Measurements from ENCODE around the gene FER1L5.
A peak's percentile ranks its signal among the peaks of the same experiment; 100 is the strongest.

FER1L5 gene

DNA sequence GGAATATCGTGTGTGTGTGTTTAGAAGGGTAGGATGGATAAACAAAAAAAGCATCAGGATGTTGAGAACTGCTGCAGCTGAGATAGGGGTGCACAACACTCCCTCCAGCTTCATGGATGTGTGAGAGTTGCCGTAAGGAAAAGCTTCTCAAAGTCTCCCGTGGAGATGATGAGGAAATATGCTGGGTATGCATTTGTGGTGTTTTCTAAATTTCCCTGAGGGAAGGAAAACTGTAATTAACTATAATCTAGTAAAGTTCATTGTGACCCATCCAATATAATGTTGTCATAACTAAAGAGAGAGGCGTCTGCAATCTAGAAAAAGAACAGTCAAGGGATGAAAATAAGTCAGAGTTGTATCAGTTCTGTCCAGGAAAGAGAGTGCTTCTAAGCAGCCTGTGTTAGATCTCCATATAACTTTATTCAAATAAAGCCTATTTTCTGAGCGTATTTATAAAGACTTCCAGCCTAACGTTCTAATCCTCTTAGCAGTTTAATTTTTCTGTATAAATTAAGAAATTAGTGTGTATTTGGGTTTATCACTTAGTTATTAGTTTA, 104.6 kb downstream of the FER1L5 start:
- Histone ChIP-seq H2AK5ac (ENCODE audit: low read length) (no peak overlapping the region), H3K36me3 (ENCODE audit: control insufficient read depth in 1 of 2, insufficient read depth in 2 of 2, low read length in 2 of 2) (no peaks in the 10 kb centered on the region), H3K9me3 (ENCODE audit: insufficient read depth, low read depth, low read length) (peaks cover 1% of the 10 kb centered on the region), H4K8ac (ENCODE audit: low read depth, low read length) (no peak overlapping the region), H3K4me2 (ENCODE audit: low read length) (no peak overlapping the region), H2AFZ (ENCODE audit: insufficient read depth, low read length, poor library complexity) (no peak overlapping the region), H2BK120ac (ENCODE audit: insufficient read depth, low read length, poor library complexity) (no peak overlapping the region), H3K27me3 (ENCODE audit: insufficient read depth, low read length) (no peaks in the 10 kb centered on the region), H4K12ac (ENCODE audit: low read depth, low read length) (no peak overlapping the region), H3K18ac (ENCODE audit: low read length) (no peak overlapping the region), H3K23ac (ENCODE audit: low read length) (no peak overlapping the region), H4K91ac (ENCODE audit: low read depth, low read length) (no peak overlapping the region), H3K79me1 (ENCODE audit: low read length) (peaks cover 2% of the 10 kb centered on the region), H3K4me3 (ENCODE audit: low read depth, low read length) (no peak overlapping the region), H3K27ac (ENCODE audit: low read depth, low read length) (no peak overlapping the region), H3K9ac (ENCODE audit: low read length) (no peak overlapping the region), H3K4me1 (ENCODE audit: control insufficient read depth in 1 of 2, insufficient read depth in 2 of 2, low read length in 2 of 2) (no peaks in the 10 kb centered on the region), H2BK12ac (ENCODE audit: low read length) (no peak overlapping the region), H2BK5ac (ENCODE audit: low read depth, low read length, poor library complexity) (no peak overlapping the region), H3K14ac (ENCODE audit: low read length) (no peak overlapping the region), H3K4ac (ENCODE audit: low read depth, low read length) (no peak overlapping the region), H3K79me2 (ENCODE audit: control insufficient read depth, insufficient read depth, low read length, poor library complexity) (no peaks in the 10 kb centered on the region)
- 100% methylated on average over 1 of the region's 6 CpGs for WGBS (ENCODE audit: extremely low coverage, insufficient coverage, insufficient read length)
- peak in 1 of 2 donors; percentile 75 for DNase-seq

- Histone ChIP-seq H3K4ac (ENCODE audit: low read depth, low read length) (no peak overlapping the region), H2AK5ac (ENCODE audit: low read length) (no peak overlapping the region), H3K79me1 (ENCODE audit: low read length) (peaks cover 2% of the 10 kb centered on the region), H2BK120ac (ENCODE audit: insufficient read depth, low read length, poor library complexity) (no peak overlapping the region), H3K18ac (ENCODE audit: low read length) (no peak overlapping the region), H3K9me3 (ENCODE audit: insufficient read depth, low read depth, low read length) (no peaks in the 10 kb centered on the region), H3K9ac (ENCODE audit: low read length) (no peak overlapping the region), H3K36me3 (ENCODE audit: control insufficient read depth in 1 of 2, insufficient read depth in 2 of 2, low read length in 2 of 2) (no peaks in the 10 kb centered on the region), H2AFZ (ENCODE audit: insufficient read depth, low read length, poor library complexity) (no peak overlapping the region), H4K8ac (ENCODE audit: low read depth, low read length) (no peak overlapping the region), H3K4me3 (ENCODE audit: low read depth, low read length) (no peak overlapping the region), H3K4me2 (ENCODE audit: low read length) (no peak overlapping the region), H3K79me2 (ENCODE audit: control insufficient read depth, insufficient read depth, low read length, poor library complexity) (no peaks in the 10 kb centered on the region), H3K14ac (ENCODE audit: low read length) (no peak overlapping the region), H3K27me3 (ENCODE audit: insufficient read depth, low read length) (no peaks in the 10 kb centered on the region), H2BK12ac (ENCODE audit: low read length) (no peak overlapping the region), H4K12ac (ENCODE audit: low read depth, low read length) (no peak overlapping the region), H3K27ac (ENCODE audit: low read depth, low read length) (no peak overlapping the region), H3K23ac (ENCODE audit: low read length) (no peak overlapping the region), H2BK5ac (ENCODE audit: low read depth, low read length, poor library complexity) (no peak overlapping the region), H4K91ac (ENCODE audit: low read depth, low read length) (no peak overlapping the region), H3K4me1 (ENCODE audit: control insufficient read depth in 1 of 2, insufficient read depth in 2 of 2, low read length in 2 of 2) (no peaks in the 10 kb centered on the region)
- peak; percentile 71 to 86 for DNase-seq
- WGBS (ENCODE audit: extremely low coverage, insufficient coverage, insufficient read length): no CpG with 5 or more reads among the region's 9 CpGs
Measured at GRCh38 chr2:96751800-96752199, 109.2 kb downstream of the FER1L5 start.

DNA sequence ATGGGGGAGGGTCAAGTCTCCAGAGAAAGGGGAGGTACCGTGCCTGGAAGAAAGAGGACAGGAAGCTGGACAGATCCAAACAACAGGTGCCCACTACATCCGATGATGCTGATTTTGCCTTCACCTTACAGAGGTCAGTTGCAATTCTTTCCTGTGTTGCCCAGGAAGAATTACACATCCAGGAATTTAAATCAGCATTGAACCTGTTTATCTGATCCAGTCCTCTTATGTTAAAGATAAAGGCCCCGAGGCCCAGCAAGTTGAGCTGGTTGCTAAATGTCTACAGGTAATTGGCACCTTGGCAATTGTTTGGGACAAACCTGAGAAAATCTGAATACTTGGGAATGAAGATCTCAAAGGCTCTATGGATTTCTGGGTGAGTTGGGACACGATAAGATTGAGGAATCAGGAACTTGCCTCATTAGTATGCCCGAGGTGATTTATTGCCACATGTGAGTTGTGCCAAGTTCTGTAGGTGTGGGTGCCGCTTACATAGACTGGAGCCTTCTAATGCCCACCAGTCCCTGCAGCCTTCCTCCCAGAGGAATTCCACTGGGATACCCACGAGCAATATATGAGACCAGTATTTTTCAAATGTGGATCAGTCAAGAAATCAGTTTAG, 111.2 kb downstream of the FER1L5 start:
- Histone ChIP-seq H2BK5ac (ENCODE audit: low read depth, low read length, poor library complexity) (no peak overlapping the region), H3K36me3 (ENCODE audit: control insufficient read depth in 1 of 2, insufficient read depth in 2 of 2, low read length in 2 of 2) (no peaks in the 10 kb centered on the region), H2BK120ac (ENCODE audit: insufficient read depth, low read length, poor library complexity) (no peak overlapping the region), H3K27ac (ENCODE audit: low read depth, low read length) (no peak overlapping the region), H3K79me2 (ENCODE audit: control insufficient read depth, insufficient read depth, low read length, poor library complexity) (no peaks in the 10 kb centered on the region), H3K18ac (ENCODE audit: low read length) (no peak overlapping the region), H2AFZ (ENCODE audit: insufficient read depth, low read length, poor library complexity) (no peak overlapping the region), H3K4ac (ENCODE audit: low read depth, low read length) (no peak overlapping the region), H4K12ac (ENCODE audit: low read depth, low read length) (no peak overlapping the region), H3K9me3 (ENCODE audit: insufficient read depth, low read depth, low read length) (no peaks in the 10 kb centered on the region), H3K9ac (ENCODE audit: low read length) (no peak overlapping the region), H3K4me2 (ENCODE audit: low read length) (no peak overlapping the region), H2BK12ac (ENCODE audit: low read length) (no peak overlapping the region), H3K79me1 (ENCODE audit: low read length) (peaks cover 2% of the 10 kb centered on the region), H3K4me1 (ENCODE audit: control insufficient read depth in 1 of 2, insufficient read depth in 2 of 2, low read length in 2 of 2) (no peaks in the 10 kb centered on the region), H3K27me3 (ENCODE audit: insufficient read depth, low read length) (no peaks in the 10 kb centered on the region), H3K14ac (ENCODE audit: low read length) (no peak overlapping the region), H3K4me3 (ENCODE audit: low read depth, low read length) (no peak overlapping the region), H4K8ac (ENCODE audit: low read depth, low read length) (no peak overlapping the region), H2AK5ac (ENCODE audit: low read length) (no peak overlapping the region), H4K91ac (ENCODE audit: low read depth, low read length) (no peak overlapping the region), H3K23ac (ENCODE audit: low read length) (no peak overlapping the region)
- DNase-seq: peak; percentile 62 to 84
- WGBS (ENCODE audit: extremely low coverage, insufficient coverage, insufficient read length): no CpG with 5 or more reads among the region's 7 CpGs

DNA sequence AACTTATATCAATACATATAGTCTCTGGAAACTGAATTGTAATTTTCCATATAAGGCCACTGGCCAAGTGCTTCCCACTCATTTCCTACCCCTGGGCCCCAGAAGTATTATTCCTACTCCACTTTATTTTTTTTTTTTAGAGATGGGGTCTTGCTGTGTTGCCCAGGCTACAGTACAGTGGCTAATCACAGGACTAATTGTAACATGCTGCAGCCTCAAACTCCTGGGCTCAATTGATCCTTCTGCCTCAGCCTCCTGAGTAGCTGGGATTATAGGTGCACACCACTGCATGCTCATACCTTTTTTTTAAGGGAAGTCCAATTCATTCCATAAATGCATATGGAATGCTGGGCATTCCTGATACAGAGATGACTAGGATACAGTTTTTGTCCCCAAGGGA, 111.8 kb downstream of the FER1L5 start:
- Histone ChIP-seq H3K9ac (ENCODE audit: low read length) (no peak overlapping the region), H3K4me3 (ENCODE audit: low read depth, low read length) (no peak overlapping the region), H3K79me1 (ENCODE audit: low read length) (peaks cover 2% of the 10 kb centered on the region), H4K91ac (ENCODE audit: low read depth, low read length) (no peak overlapping the region), H2AFZ (ENCODE audit: insufficient read depth, low read length, poor library complexity) (no peak overlapping the region), H3K4ac (ENCODE audit: low read depth, low read length) (no peak overlapping the region), H3K18ac (ENCODE audit: low read length) (no peak overlapping the region), H3K23ac (ENCODE audit: low read length) (no peak overlapping the region), H3K27ac (ENCODE audit: low read depth, low read length) (no peak overlapping the region), H3K4me2 (ENCODE audit: low read length) (no peak overlapping the region), H4K8ac (ENCODE audit: low read depth, low read length) (no peak overlapping the region), H3K9me3 (ENCODE audit: insufficient read depth, low read depth, low read length) (no peaks in the 10 kb centered on the region), H3K27me3 (ENCODE audit: insufficient read depth, low read length) (no peaks in the 10 kb centered on the region), H2BK120ac (ENCODE audit: insufficient read depth, low read length, poor library complexity) (no peak overlapping the region), H3K14ac (ENCODE audit: low read length) (no peak overlapping the region), H4K12ac (ENCODE audit: low read depth, low read length) (no peak overlapping the region), H2BK5ac (ENCODE audit: low read depth, low read length, poor library complexity) (no peak overlapping the region), H2AK5ac (ENCODE audit: low read length) (no peak overlapping the region), H3K36me3 (ENCODE audit: control insufficient read depth in 1 of 2, insufficient read depth in 2 of 2, low read length in 2 of 2) (no peaks in the 10 kb centered on the region), H3K4me1 (ENCODE audit: control insufficient read depth in 1 of 2, insufficient read depth in 2 of 2, low read length in 2 of 2) (no peaks in the 10 kb centered on the region), H3K79me2 (ENCODE audit: control insufficient read depth, insufficient read depth, low read length, poor library complexity) (no peaks in the 10 kb centered on the region), H2BK12ac (ENCODE audit: low read length) (no peak overlapping the region)
- peak in 1 of 2 donors; percentile 31 for DNase-seq

Data from trophoblast cell (in vitro differentiated cells and primary cell).